NCI-H345 treated with DMSO at 0.1 percent for 48 hours (cell line): ENCODE results near the gene LAPTM4A.

Experiments used
- DNase-seq: peaks from one replicate; lab custom pipeline; 2025; ENCODE audit not compliant: unreplicated experiment; lab: John Stamatoyannopoulos, UW

The LAPTM4A gene

GRCh38 chr2:20077411-20077940 is 26.0 kb upstream of the LAPTM4A start:
- DNase-seq: no peak

- DNase-seq: no peak
Measured at GRCh38 chr2:20076757-20077156, 25.3 kb upstream of the LAPTM4A start.

- no peak for DNase-seq
Measured at GRCh38 chr2:20074901-20075300, 23.5 kb upstream of the LAPTM4A start.

GRCh38 chr2:20074046-20074648 is 22.7 kb upstream of the LAPTM4A start:
- peak; percentile 81 for DNase-seq

- DNase-seq: no peak
Measured at GRCh38 chr2:20073460-20073859, 22.0 kb upstream of the LAPTM4A start.

- DNase-seq: no peak
Measured at GRCh38 chr2:20072436-20073158, 21.2 kb upstream of the LAPTM4A start.

- no peak for DNase-seq
Measured at GRCh38 chr2:20071397-20072383, 20.3 kb upstream of the LAPTM4A start.

- DNase-seq: no peak
Measured at GRCh38 chr2:20069756-20070155, 18.3 kb upstream of the LAPTM4A start.

GRCh38 chr2:20067992-20068584 is 16.7 kb upstream of the LAPTM4A start:
- no peak for DNase-seq

- peak; percentile 92 for DNase-seq
Measured at GRCh38 chr2:20065885-20066602, 14.6 kb upstream of the LAPTM4A start.

GRCh38 chr2:20064841-20065240 is 13.4 kb upstream of the LAPTM4A start:
- no peak for DNase-seq

GRCh38 chr2:20064421-20064820 is 13.0 kb upstream of the LAPTM4A start:
- no peak for DNase-seq

- DNase-seq: no peak
Measured at GRCh38 chr2:20062615-20063545, 11.5 kb upstream of the LAPTM4A start.

GRCh38 chr2:20061940-20062339 is 10.5 kb upstream of the LAPTM4A start:
- DNase-seq: no peak

GRCh38 chr2:20061476-20061875 is 10.0 kb upstream of the LAPTM4A start:
- DNase-seq: no peak

- DNase-seq: no peak
Measured at GRCh38 chr2:20060106-20060505, 8.7 kb upstream of the LAPTM4A start.

- no peak for DNase-seq
Measured at GRCh38 chr2:20057268-20057667, 5.8 kb upstream of the LAPTM4A start.

- no peak for DNase-seq
Measured at GRCh38 chr2:20054931-20055330, 3.5 kb upstream of the LAPTM4A start.

- DNase-seq: no peak
Measured at GRCh38 chr2:20054119-20054518, 2.7 kb upstream of the LAPTM4A start.
